ENCODE measurements around the gene BTNL2.
"Not testable (repeated sequence)": the region's sequence is repeated elsewhere in the genome, so short reads cannot be mapped to it uniquely, and the experiment has no call there.

GRCh38 chr6:32358548-32358947 is 48.4 kb downstream of the BTNL2 start:
- TF ChIP-seq CTCF (conservative IDR thresholded peaks at IDR 0.05); EZH2 (IDR thresholded peaks at IDR 0.05; ENCODE audit: low read depth): not testable (repeated sequence)
